GM21737 (cell line): ENCODE data around the gene RNF115.
"Not testable (repeated sequence)": the region's sequence is repeated elsewhere in the genome, so short reads cannot be mapped to it uniquely, and the experiment has no call there.

Experiments
- ATAC-seq: cut with Tn5 transposase; IDR thresholded peaks from one replicate; pipeline ENCODE4 v1.9.1; 2021; ENCODE audit warnings: mild to moderate bottlenecking, moderate library complexity; ENCODE audit not compliant: unreplicated experiment

The RNF115 gene

GRCh38 chr1:145747398-145748247, 76.3 kb downstream of the RNF115 start:
- ATAC-seq, result no peak

DNA sequence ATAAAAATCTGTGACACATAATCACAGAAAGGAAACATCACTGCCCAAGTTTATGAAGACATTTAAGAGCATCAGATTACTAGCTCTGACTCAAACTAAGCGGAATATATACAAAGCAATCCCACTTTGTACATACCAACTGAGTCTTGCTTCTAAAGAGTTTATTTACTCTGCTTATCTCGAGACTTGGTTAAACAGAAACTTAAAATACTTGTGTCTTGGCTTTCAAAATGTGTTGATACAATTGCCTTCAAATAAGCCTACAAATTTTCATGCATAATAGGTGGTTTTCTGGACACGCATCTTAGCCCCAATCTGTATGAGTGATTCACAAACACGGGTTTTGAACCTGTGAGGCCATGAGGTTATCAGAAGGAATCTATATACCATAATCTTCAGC, 83.6 kb downstream of the RNF115 start:
- no peak for ATAC-seq

GRCh38 chr1:145736191-145736590, 87.7 kb downstream of the RNF115 start:
- no peak for ATAC-seq

- no peak for ATAC-seq
Measured at GRCh38 chr1:145730900-145731299, 93.0 kb downstream of the RNF115 start.

DNA sequence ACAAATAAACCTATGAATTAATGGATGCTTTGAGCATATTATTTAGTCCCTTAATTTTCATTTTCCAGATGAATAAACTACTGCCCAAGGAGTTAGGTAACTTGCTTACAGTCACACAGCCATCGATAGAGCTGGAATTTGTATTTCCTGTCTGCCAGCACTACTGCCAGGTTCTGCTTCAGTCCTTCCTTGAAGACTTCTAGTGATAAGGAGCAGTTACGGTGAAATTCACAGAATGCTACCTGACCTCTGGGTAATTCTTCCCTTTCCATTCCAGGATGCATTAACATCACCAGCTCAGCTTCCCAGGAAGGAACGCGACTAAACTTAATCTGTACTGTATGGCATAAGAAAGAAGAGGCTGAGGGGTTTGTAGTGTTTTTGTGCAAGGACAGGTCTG, 93.4 kb downstream of the RNF115 start:
- ATAC-seq, result no peak

- no peak for ATAC-seq
Measured at GRCh38 chr1:145729666-145730436, 94.0 kb downstream of the RNF115 start.

DNA sequence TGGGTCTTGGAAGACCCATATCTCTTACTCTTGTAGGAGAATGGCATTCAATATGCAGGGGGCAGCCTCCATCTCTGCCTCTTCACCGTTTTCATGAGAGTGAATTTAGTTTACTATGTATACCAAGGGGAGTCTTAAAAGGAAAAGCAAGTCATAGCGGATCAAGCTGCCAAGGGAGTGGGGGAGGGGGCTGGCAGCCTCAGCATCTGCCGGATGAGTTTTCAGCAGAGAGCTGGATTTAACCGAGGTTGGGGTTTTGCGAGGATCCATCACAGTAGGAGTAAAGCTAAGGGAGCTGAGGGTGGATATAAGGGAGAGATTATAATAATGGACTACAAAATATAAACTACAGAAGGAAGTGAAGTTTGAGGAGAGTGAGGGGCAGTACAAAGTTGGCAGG, 94.7 kb downstream of the RNF115 start:
- no peak for ATAC-seq

DNA sequence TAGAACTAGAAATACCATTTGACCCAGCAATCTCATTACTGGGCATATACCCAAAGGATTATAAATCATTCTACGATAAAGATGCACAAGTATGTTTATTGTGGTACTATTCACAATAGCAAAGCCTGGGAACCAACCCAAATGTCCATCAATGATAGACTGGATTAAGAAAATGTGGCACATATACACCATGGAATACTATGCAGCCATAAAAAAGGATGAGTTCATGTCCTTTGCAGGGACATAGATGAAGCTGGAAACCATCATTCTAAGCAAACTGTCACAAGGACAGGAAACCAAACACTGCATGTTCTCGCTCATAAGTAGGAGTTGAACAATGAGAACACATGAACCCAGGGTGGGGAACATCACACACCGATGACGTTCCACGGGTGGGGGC, 97.7 kb downstream of the RNF115 start:
- not testable (repeated sequence) for ATAC-seq

DNA sequence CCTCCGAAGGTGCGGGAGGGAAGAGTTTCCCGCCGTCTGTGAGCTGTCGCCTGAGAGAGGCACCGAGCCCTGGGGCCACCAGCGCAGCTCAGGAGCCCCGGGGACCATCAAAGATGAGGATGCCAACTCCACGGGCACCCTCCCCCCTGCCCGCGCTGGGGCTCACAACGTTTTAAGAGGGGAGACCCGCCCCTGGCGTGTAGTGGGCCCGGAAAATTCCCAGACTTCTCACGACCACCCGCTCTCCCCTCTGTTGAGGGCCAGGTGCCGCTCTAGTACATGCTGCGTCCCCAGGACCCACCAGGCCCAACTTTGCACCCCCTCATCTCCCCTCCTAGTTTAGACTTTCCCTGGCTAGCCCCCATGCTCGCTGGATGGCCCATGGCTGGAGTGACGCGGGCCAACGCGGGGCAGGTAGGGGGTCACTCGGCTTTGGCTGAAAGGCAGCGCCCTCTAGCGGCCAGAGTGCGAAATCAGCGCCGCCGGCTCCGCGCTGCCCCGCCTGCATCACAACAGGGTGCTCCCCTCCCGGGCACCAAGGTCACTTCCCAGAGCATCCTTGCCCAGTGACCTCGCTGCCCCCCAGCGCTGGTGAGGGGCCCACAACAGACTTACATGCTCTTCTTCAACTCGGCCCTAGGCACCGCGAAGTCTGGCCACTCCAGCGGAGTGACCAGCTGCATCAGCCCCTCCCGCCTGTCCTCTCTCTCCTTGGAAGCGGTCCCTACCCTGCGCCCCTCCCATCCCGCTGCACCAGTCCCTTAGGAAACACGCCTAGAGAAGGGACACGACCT, 102.8 kb downstream of the RNF115 start:
- peak; percentile 62 for ATAC-seq

- no peak for ATAC-seq
Measured at GRCh38 chr1:145720556-145720877, 103.4 kb downstream of the RNF115 start.

GRCh38 chr1:145719230-145720079, 104.4 kb downstream of the RNF115 start, which contains the start of gene CD160:
Gene CD160 (plus strand): TSS chr1:145719499. CDS start chr1:145728328, 8,829 bp downstream.
- no peak for ATAC-seq

GRCh38 chr1:145718465-145718864, 105.4 kb downstream of the RNF115 start:
- ATAC-seq, result not testable (repeated sequence)

- ATAC-seq, result no peak
Measured at GRCh38 chr1:145717833-145718232, 106.1 kb downstream of the RNF115 start.

GRCh38 chr1:145716641-145717345, 107.1 kb downstream of the RNF115 start:
- no peak for ATAC-seq

DNA sequence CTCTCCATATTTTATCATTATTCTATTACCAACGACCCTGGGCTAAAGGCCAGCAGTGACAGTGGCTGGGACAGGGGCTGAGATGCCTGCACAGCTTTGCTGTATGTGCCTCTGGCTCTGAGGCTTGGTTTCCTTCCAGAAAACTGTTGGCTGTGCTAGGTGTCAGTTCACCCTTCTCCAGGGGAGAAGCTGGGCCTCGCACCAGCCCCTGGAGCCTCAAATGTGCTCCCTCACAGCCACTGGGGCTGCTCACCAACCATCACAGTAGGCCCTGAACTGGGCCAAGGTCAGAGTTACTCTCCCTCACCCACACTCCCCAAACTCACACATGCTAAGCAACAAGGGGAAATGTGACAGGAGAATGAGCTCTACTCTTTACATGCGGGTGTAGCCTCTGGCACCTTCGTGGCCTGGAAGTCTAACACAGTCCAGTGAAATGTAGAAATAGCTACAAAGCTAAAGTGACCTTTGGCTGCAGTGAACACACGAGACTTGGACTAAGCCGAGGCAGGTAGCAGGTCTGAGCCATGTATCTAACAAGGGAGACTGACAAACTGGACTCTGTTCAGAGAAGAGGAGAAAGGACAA, 109.3 kb downstream of the RNF115 start:
- ATAC-seq, result no peak

- ATAC-seq, result no peak
Measured at GRCh38 chr1:145711213-145711651, 112.7 kb downstream of the RNF115 start.

DNA sequence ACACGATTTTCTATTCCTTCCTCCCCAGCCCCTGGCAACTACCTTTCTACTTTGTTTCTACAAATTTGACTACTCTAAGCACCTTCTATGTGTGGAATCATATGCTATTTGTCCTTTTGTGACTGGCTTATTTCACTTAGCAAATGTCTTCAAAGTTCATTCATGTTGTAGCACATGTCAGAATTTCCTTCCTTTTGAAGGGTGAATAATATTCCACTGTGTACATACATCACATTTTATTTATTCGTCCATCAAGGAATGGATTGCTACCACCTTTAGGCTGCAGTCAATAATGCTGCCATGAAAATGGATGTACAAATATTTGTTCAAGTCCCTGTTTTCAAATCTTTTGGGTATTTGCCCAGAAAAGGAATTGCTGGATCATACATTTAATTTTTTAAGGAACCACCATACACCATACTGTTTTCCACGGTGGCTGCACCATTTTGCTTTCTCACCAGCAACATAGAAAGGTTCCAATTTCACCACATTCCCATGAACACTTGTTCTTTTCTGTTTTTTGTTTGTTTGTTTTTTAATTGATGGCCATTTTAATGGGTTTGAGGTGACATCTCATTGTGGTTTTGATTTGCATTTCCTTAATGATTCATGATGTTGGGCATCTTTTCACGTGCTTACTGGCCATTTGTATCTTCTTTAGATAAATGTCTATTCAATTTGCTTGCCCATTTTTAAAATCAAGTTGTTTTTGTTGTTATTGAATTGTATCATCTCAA, 113.4 kb downstream of the RNF115 start:
- no peak for ATAC-seq

DNA sequence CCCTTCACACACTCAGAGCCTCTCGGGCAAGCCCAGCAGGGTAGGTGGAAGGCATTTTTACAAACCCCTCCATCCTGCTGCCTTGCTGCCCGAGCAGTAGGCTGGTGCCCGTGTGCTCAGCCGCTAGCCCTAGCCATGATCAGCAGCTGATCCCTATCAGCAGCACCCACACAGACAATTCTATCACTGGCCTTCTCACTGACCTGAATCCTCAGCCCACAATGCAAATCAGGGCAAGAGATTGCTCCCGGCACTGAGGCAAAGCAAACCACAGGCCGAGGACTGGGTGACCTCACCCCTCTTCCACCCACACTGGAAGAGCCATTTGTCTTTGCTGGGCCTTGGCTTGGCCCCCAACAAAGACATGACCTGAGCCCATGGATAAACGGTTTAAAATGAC, 115.8 kb downstream of the RNF115 start:
- no peak for ATAC-seq
